Caco-2 (cell line): ENCODE data around the gene SUV39H2. TPM values are rescaled to one million over a fixed set of nuclear protein-coding genes. Genes with fewer than 3 reads are reported as not detected.
A peak's percentile ranks its signal among the peaks of the same experiment; 100 is the strongest.

Source experiments
- Bru-seq: library from RNA; stranded (reverse); fragments of 400-500 nt; gene quantifications from one replicate; lab custom pipeline; 2021; lab: Mats Ljungman, UMichigan
- BruChase-seq, 2 experiments: library from RNA; stranded (reverse); fragments of 400-500 nt; gene quantifications; one replicate each; lab custom pipeline; 2021; lab: Mats Ljungman, UMichigan
- BruUV-seq: library from RNA; stranded (reverse); fragments of 400-500 nt; replicated peaks from 2 replicates; lab custom pipeline; 2021; lab: Mats Ljungman, UMichigan
- CTCF ChIA-PET: fragments of 300-600 bp; sonication (Branson Sonifier 250); formaldehyde crosslinking; loops from one replicate; lab custom pipeline; 2022; ENCODE audit warnings: antibody characterized with exemption; lab: Charles Lee
- POLR2A ChIA-PET: fragments of 300-600 bp; sonication (Branson Sonifier 250); formaldehyde crosslinking; loops from one replicate; lab custom pipeline; 2022; ENCODE audit warnings: antibody characterized with exemption; lab: Charles Lee
- DNase-seq, 2 experiments: peaks; one replicate each; pipeline versions ENCODE4 v3.0.0 to v3.0.0-alpha.2; 2020 to 2022
- H3K27me3 ChIP-seq: replicated peaks from 2 replicates; pipeline ENCODE4 v1.6.0; 2011; ENCODE audit warnings: low read length; ENCODE audit not compliant: control insufficient read depth, insufficient read depth
- H3K36me3 ChIP-seq: 2 replicates; pipeline ENCODE4 v1.5.1; 2011; ENCODE audit warnings: low read length; ENCODE audit not compliant: control insufficient read depth, insufficient read depth
- H3K4me1 ChIP-seq: fragments of 250-450 bp; sonication (Bioruptor Pico); 2 replicates; pipeline ENCODE4 v1.5.1; 2020; ENCODE audit warnings: mild to moderate bottlenecking
- H3K4me3 ChIP-seq: 2 replicates; pipeline ENCODE4 v1.5.1; 2011; ENCODE audit warnings: low read depth, mild to moderate bottlenecking, control low read depth, low read length
- H3K9me3 ChIP-seq: fragments of 250-450 bp; sonication (Bioruptor Pico); 2 replicates; pipeline ENCODE4 v1.5.1; 2020; ENCODE audit warnings: mild to moderate bottlenecking, moderate library complexity
- H3K27ac Mint-ChIP-seq: one replicate; pipeline ENCODE4 v1.8.0; 2022; ENCODE audit warnings: mixed read lengths; ENCODE audit not compliant: unreplicated experiment
- H3K27me3 Mint-ChIP-seq: one replicate; pipeline ENCODE4 v1.8.0; 2022; ENCODE audit warnings: mixed read lengths; ENCODE audit not compliant: insufficient read depth, unreplicated experiment
- H3K36me3 Mint-ChIP-seq: one replicate; pipeline ENCODE4 v1.8.0; 2022; ENCODE audit warnings: mild to moderate bottlenecking, mixed read lengths; ENCODE audit not compliant: insufficient read depth, unreplicated experiment
- H3K4me1 Mint-ChIP-seq: one replicate; pipeline ENCODE4 v1.8.0; 2022; ENCODE audit warnings: low read depth, mixed read lengths; ENCODE audit not compliant: unreplicated experiment
- H3K4me3 Mint-ChIP-seq: one replicate; pipeline ENCODE4 v1.8.0; 2022; ENCODE audit warnings: mild to moderate bottlenecking, moderate library complexity, mixed read lengths; ENCODE audit not compliant: unreplicated experiment
- H3K9me3 Mint-ChIP-seq: one replicate; pipeline ENCODE4 v1.8.0; 2022; ENCODE audit warnings: mixed read lengths; ENCODE audit not compliant: unreplicated experiment
- intact Hi-C: fragments of 100-400 bp; cut with micrococcal nuclease; formaldehyde crosslinking; loops from one replicate; pipeline ENCODE4 v1.10.0; 2022; ENCODE audit not compliant: unreplicated experiment
- long read RNA-seq: library from polyadenylated mRNA; stranded (forward); transcript quantifications from one replicate; pipeline ENCODE4 v2.0.0, GENCODE V29; 2022
- total RNA-seq: library from RNA; stranded (reverse); gene quantifications from 2 replicates; pipeline ENCODE4 v1.2.3, GENCODE V29; 2022
- TF ChIP-seq, protein P1 (sequence below), 2 experiments: fragments of 200-600 bp in 1 of 2; IDR thresholded peaks; 1 replicate in 1 of 2; 2 replicates in 1 of 2; pipeline versions ENCODE4 v1.5.1 to v1.8.0; 2011 to 2022; ENCODE audit warnings: antibody characterized with exemption in 1 of 2, control low read depth in 1 of 2, inconsistent platforms in 1 of 2, low read depth in 1 of 2, low read length in 1 of 2, mild to moderate bottlenecking in 1 of 2, moderate library complexity in 1 of 2; ENCODE audit not compliant: insufficient read depth in 1 of 2, severe bottlenecking in 1 of 2, unreplicated experiment in 1 of 2

SUV39H2 gene
- total RNA-seq: 58.3 and 60.4 TPM in 2 replicates
- percentile 96 among the genes with signal in this experiment for Bru-seq, nascent RNA
- BruChase-seq, experiment 1, labeled RNA remaining after a 2-hour chase: percentile 96 among the genes with signal in this experiment
- BruChase-seq, experiment 2, labeled RNA remaining after a 6-hour chase: percentile 92 among the genes with signal in this experiment
- long read RNA-seq, transcript SUV39H2-205 (5 exons, 2,959 nt): major isoform, 57 of 101 reads
- long read RNA-seq, transcript SUV39H2-202 (6 exons, 1,233 nt): minor isoform, 10 of 101 reads
- long read RNA-seq, transcript SUV39H2-204 (6 exons, 1,292 nt): minor isoform, 8 of 101 reads
- long read RNA-seq, partial matches to known transcripts: 6 of 101 reads
- long read RNA-seq, other reads (novel, unspliced or antisense): 20 of 101 reads

DNA sequence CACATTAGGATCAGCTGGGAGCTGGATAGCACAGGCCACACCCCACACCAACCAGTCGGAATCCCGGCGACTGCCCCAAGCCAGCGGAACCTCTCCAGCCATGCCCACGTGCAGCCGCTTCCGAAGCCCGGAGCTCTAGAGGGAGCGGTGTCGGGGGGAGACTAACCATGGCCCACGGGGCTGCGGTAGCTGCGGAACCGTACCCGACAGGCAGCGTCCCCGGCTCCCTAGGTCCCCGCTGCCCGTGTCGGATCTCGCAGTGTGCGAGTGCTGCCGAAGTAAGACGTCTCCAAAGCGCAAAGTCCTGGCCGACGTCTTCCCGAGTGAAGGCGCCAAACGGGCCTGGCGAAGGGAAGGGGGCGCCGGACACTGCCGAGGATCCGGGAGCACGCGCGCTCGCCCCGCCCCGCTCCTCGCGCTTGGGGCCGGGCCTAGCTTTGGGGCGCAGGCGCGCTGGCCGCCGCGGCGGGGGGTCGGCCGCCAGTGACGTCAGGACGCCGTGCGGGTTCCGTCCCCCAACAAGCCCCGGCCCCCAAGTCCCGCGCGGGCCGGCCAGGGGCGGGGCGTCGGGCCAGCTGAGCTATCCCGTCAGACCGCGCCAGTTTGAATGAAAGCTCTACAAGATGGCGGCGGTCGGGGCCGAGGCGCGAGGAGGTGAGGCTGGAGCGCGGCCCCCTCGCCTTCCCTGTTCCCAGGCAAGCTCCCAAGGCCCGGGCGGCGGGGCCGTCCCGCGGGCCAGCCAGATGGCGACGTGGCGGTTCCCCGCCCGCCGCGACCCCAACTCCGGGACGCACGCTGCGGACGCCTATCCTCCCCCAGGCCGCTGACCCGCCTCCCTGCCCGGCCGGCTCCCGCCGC, at the start of gene SUV39H2:
Gene SUV39H2, plus strand, starts transcription at position 601 of the 858 bp plus-strand sequence. Its CDS starts 23 bp downstream, at position 624.
- no peaks in the 10 kb centered on the region for H3K36me3 ChIP-seq
- intact Hi-C loops: loop anchor here (1.0 to 5.0 kb wide), 7 partner anchors 18 to 381 kb away; partner anchors contain the start of genes CDNF, DCLRE1C, HSPA14 and MEIG1
- Mint-ChIP-seq H3K4me1 (peaks cover 14% of the 10 kb centered on the region), H3K36me3 (peaks cover 51% of the 10 kb centered on the region), H3K4me3 (peak within 1 kb of the TSS; percentile 99), H3K27me3 (no peaks in the 10 kb centered on the region), H3K9me3 (no peaks in the 10 kb centered on the region), H3K27ac (peak within 1 kb of the TSS; percentile 99)
- CTCF ChIA-PET: interaction anchor here (0.5 to 2.5 kb wide), 9 partner anchors 11 to 1152 kb away, joined by 3 to 13 read pairs (median 3); partner anchors contain the start of genes CDNF, HSPA14, MEIG1 and MSANTD7
- H3K4me3 ChIP-seq: peak within 1 kb of the TSS; percentile 93
- BruUV-seq: no TSS peak
- DNase-seq: peak; percentile 96 to 99
- H3K9me3 ChIP-seq: no peaks in the 10 kb centered on the region
- TF ChIP-seq, protein P1, sequence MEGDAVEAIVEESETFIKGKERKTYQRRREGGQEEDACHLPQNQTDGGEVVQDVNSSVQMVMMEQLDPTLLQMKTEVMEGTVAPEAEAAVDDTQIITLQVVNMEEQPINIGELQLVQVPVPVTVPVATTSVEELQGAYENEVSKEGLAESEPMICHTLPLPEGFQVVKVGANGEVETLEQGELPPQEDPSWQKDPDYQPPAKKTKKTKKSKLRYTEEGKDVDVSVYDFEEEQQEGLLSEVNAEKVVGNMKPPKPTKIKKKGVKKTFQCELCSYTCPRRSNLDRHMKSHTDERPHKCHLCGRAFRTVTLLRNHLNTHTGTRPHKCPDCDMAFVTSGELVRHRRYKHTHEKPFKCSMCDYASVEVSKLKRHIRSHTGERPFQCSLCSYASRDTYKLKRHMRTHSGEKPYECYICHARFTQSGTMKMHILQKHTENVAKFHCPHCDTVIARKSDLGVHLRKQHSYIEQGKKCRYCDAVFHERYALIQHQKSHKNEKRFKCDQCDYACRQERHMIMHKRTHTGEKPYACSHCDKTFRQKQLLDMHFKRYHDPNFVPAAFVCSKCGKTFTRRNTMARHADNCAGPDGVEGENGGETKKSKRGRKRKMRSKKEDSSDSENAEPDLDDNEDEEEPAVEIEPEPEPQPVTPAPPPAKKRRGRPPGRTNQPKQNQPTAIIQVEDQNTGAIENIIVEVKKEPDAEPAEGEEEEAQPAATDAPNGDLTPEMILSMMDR (IDR thresholded peaks at IDR 0.05; ENCODE audit: insufficient read depth in 1 of 2, low read depth in 1 of 2, low read length in 1 of 2, severe bottlenecking in 1 of 2, unreplicated experiment in 1 of 2): peak in 1 of 2 experiments; percentile 6
- H3K4me1 ChIP-seq: peaks cover 9% of the 10 kb centered on the region; the same call in 1 of the 2 replicates
- POLR2A ChIA-PET: interaction anchor here (0.5 to 4.1 kb wide), 22 partner anchors 8 to 693 kb away, joined by 3 to 64 read pairs (median 5); partner anchors contain the start of genes CDNF, DCLRE1C, HSPA14 and MEIG1
- no peaks in the 10 kb centered on the region for H3K27me3 ChIP-seq

DNA sequence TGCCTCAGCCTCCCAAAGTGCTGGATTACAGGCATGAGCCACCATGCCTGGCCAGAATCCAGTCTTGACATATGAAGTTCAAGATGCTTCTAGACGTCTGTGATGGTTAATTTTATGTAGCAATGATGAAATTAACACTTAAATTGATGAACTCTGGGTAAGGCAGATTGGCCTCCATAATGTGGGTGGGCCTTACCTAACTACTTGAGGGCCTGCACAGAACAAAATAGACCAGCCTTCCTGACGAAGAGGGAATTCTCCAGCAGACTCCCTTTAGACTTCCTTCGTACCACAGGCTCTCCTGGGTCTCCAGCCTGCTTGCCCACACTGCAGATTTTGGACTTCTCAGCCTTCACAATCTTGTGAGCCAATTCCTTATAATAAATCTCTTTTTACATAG, 45.6 kb upstream of the SUV39H2 start:
- BruUV-seq: no TSS peak
- Histone ChIP-seq H3K27me3 (no peaks in the 10 kb centered on the region), H3K4me1 (no peaks in the 10 kb centered on the region; the same call in 1 of the 2 replicates), H3K36me3 (no peaks in the 10 kb centered on the region), H3K9me3 (no peaks in the 10 kb centered on the region), H3K4me3 (no peak overlapping the region)
- no peak for DNase-seq
- Mint-ChIP-seq H3K27me3 (no peaks in the 10 kb centered on the region), H3K9me3 (no peaks in the 10 kb centered on the region), H3K36me3 (peaks cover 10% of the 10 kb centered on the region), H3K27ac (no peak overlapping the region), H3K4me3 (no peak overlapping the region), H3K4me1 (peaks cover 8% of the 10 kb centered on the region)
- TF ChIP-seq, protein P1 (IDR thresholded peaks at IDR 0.05; ENCODE audit: insufficient read depth in 1 of 2, low read depth in 1 of 2, low read length in 1 of 2, severe bottlenecking in 1 of 2, unreplicated experiment in 1 of 2): no peak
- POLR2A ChIA-PET: no interaction called here
- CTCF ChIA-PET: no interaction called here
- intact Hi-C loops: no loop called here
